Fibroblast of mammary gland (primary cell): ENCODE measurements around the gene TMEM273.
A peak's percentile ranks its signal among the peaks of the same experiment; 100 is the strongest.

Source experiments
- DNase-seq: peaks from one replicate; pipeline ENCODE4 v3.0.0-alpha.2; 2010; ENCODE audit warnings: low read depth
- H3K4me3 ChIP-seq: 2 replicates; pipeline ENCODE4 v1.5.1; 2011; ENCODE audit warnings: low read depth, mild to moderate bottlenecking, low read length, moderate library complexity; ENCODE audit not compliant: control insufficient read depth
- TF ChIP-seq, protein P1 (sequence below): conservative IDR thresholded peaks from 2 replicates; pipeline ENCODE4 v1.5.1; 2011; ENCODE audit warnings: low read depth, low read length, inconsistent platforms; ENCODE audit not compliant: control insufficient read depth, insufficient read depth

TMEM273 gene

DNA sequence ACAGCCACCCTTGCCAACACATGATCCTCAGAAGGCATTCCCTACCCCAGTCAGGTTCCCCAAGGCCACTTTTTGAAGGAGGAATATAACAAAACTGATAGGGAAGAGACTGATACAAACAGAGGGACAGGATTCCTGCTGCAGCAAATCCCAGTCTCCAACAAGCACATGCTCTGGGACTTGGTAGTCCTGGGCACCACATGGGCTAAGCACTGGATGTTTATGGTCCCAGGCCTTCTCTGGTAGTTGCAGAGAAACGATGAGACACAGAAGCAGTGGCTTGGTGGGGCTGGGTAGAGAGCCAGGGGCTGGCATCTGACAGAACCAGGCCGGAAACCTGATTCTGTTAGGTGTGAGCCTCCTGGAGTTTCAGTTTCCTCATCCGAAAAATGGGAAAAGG lies 76.1 kb downstream of the TMEM273 start:
- H3K4me3 ChIP-seq: no peak overlapping the region
- TF ChIP-seq, protein P1, sequence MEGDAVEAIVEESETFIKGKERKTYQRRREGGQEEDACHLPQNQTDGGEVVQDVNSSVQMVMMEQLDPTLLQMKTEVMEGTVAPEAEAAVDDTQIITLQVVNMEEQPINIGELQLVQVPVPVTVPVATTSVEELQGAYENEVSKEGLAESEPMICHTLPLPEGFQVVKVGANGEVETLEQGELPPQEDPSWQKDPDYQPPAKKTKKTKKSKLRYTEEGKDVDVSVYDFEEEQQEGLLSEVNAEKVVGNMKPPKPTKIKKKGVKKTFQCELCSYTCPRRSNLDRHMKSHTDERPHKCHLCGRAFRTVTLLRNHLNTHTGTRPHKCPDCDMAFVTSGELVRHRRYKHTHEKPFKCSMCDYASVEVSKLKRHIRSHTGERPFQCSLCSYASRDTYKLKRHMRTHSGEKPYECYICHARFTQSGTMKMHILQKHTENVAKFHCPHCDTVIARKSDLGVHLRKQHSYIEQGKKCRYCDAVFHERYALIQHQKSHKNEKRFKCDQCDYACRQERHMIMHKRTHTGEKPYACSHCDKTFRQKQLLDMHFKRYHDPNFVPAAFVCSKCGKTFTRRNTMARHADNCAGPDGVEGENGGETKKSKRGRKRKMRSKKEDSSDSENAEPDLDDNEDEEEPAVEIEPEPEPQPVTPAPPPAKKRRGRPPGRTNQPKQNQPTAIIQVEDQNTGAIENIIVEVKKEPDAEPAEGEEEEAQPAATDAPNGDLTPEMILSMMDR: no peak
- DNase-seq: no peak

DNA sequence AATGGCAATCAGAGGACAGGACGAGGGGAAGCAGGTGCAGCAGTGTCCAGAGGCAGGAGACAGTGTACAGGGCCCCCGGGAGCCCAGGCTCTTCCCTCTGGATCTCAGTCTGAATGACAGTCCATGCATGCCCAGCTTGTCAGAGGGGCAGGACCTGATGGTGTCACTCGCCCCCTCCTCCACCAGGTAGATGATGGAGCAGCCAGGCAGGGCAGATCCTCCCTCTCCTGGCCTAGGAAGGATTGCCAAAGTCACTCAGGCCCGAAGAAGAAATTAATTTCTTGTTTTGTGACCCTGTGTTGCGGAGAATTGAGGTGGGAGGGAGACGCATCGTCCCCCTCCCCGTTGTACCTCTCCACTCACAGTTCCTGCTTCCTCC lies 76.9 kb downstream of the TMEM273 start:
- TF ChIP-seq, protein P1: no peak
- no peak for DNase-seq
- no peak overlapping the region for H3K4me3 ChIP-seq

DNA sequence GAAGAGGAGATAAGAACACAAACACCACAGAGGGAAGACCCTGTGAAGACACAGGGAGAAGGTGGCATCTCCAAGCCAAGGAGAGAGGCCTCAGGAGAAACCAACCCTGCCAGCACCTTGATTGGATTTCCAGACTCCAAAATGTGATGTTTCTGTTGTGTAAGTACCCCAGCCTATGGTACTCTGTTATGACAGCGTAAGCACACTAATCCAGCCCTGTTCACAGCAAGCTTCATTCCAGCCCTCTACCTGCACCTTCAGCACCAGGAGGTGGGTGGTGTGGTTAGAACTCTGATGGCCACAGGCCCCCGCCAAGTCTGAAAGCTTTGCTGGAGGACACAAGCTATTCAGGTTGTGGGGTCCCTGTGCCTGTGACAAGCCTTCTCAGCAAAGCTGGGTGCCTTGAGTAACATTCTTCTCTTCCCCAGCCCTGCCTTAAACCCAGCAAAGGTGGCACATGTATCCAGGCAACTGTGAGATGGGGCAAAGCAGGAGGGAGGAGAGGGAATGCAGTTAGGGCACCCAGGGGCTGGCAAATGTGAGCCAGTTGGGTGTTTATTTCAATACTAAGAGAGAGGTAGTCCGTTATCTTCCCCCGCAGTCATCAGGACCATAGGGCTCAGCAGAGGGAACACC lies 77.4 kb downstream of the TMEM273 start:
- DNase-seq: no peak
- TF ChIP-seq, protein P1: no peak

DNA sequence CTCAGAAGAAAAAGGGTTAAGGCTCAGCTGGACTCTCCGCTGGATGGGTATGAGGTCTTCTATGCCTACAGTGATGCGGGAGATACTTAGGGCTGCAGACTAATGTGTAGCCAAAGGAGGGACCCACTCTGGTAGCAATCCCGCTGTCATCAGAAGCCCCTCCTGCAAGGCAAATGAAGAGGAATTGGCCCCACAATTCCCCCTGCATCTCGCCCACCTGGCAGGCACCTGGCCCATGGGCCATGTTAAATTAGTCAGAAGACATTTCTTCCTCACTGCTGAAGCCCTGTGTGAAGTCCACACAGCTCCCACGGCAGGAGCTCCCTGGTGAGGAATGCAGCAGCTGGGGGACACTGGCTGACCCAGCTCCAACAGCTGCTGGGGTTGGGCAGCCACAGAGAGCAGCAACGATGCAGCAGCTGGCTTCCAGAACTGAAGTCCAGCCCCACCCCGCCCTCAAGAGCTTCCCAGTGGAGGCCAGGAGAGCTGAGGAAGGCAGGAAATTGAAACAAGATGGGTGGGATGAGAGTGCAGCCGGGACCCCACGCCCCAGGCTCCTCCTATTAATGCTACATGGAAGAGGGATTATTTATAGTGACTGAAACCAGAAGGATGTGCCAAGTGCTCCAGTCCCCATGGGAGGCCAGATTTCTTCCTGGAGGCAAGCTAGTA lies 78.4 kb downstream of the TMEM273 start:
- H3K4me3 ChIP-seq: no peak overlapping the region
- TF ChIP-seq, protein P1: no peak
- peak; percentile 75 for DNase-seq

More for the DNA sequence above, 77.4 kb downstream of the TMEM273 start:
- H3K4me3 ChIP-seq: no peak overlapping the region

DNA sequence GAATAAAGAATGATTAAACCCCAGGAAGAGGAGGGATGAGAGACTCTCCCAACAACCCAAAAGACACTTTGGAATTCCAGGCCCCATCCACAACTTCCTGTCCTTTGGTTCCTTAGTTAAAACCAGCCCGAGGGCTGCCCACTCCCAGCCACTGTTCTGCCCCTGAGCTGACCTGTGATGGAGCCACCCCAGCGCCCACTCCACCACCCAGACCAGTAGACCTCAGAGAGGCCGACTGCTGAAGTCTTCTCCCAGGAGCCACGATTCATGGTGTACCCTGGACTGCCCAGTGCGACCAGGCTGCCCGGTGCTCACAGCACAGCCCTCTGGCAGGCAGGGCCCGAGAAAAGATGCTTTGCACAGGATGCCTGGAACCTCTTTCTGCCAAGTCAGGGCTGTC lies 79.5 kb downstream of the TMEM273 start:
- no peak overlapping the region for H3K4me3 ChIP-seq
- TF ChIP-seq, protein P1: no peak
- DNase-seq: no peak

DNA sequence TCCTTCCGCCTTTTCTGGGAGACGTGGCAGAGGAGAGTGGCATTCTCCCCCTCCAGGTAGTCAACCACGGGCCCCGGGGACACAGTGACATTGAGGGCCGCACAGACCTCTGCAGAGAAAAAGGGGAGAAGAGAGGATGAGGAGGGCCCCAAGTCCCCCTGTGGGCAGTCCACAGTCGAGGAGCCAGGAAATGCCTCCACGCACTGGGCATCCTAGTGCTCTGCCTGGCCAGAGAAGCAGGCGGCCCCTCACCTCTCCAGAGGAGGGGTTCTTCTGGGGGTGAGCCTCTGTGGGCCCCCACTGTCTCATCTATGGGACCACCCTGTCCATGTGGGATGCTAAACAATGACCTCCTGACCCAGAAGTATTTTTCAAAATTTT lies 80.3 kb downstream of the TMEM273 start:
- no peak overlapping the region for H3K4me3 ChIP-seq
- no peak for DNase-seq
- TF ChIP-seq, protein P1: no peak
